Smooth muscle cell (in vitro differentiated cells): ENCODE results near the gene CDKN2AIPNL. TPM values are rescaled to one million over a fixed set of nuclear protein-coding genes. Genes with fewer than 3 reads are reported as not detected.

ENCODE experiments used
- DNase-seq: peaks from one replicate; lab custom pipeline; 2025; ENCODE audit not compliant: unreplicated experiment; lab: John Stamatoyannopoulos, UW
- H2AFZ ChIP-seq: fragments of 200-600 bp; sonication (generic); 2 replicates; pipeline ENCODE4 v1.6.0; 2016; ENCODE audit warnings: antibody characterized with exemption, low read depth, mild to moderate bottlenecking
- H3F3A ChIP-seq: fragments of 200-600 bp; sonication (generic); 2 replicates; pipeline ENCODE4 v1.6.0; 2017; ENCODE audit warnings: antibody characterized with exemption, low read depth
- H3K27ac ChIP-seq: fragments of 200-600 bp; sonication (generic); 2 replicates; pipeline ENCODE4 v1.5.1; 2016; ENCODE audit warnings: low read depth, mild to moderate bottlenecking
- H3K27me3 ChIP-seq: fragments of 200-600 bp; sonication (generic); 2 replicates; pipeline ENCODE4 v1.6.1; 2016; ENCODE audit warnings: low read depth, mild to moderate bottlenecking
- H3K36me3 ChIP-seq: fragments of 200-600 bp; sonication (generic); 2 replicates; pipeline ENCODE4 v1.5.1; 2016; ENCODE audit warnings: low read depth
- H3K4me1 ChIP-seq: fragments of 200-600 bp; sonication (generic); 2 replicates; pipeline ENCODE4 v1.5.1; 2016; ENCODE audit warnings: low read depth
- H3K4me2 ChIP-seq: fragments of 200-600 bp; sonication (generic); 2 replicates; pipeline ENCODE4 v1.6.0; 2016; ENCODE audit warnings: mild to moderate bottlenecking
- H3K4me3 ChIP-seq: fragments of 200-600 bp; sonication (generic); 2 replicates; pipeline ENCODE4 v1.5.1; 2016; ENCODE audit warnings: mild to moderate bottlenecking
- H3K79me2 ChIP-seq: fragments of 200-600 bp; sonication (generic); 2 replicates; pipeline ENCODE4 v1.6.0; 2016; ENCODE audit warnings: low read depth, mild to moderate bottlenecking
- H3K9ac ChIP-seq: fragments of 200-600 bp; sonication (generic); 2 replicates; pipeline ENCODE4 v1.6.0; 2016; ENCODE audit warnings: low read depth
- H3K9me3 ChIP-seq: fragments of 200-600 bp; sonication (generic); replicated peaks from 2 replicates; pipeline ENCODE4 v1.5.1; 2016; ENCODE audit warnings: low read depth
- H4K20me1 ChIP-seq: fragments of 200-600 bp; sonication (generic); 2 replicates; pipeline ENCODE4 v1.6.0; 2016; ENCODE audit warnings: low read depth
- CTCF ChIP-seq: fragments of 200-600 bp; sonication (generic); IDR thresholded peaks from 2 replicates; pipeline ENCODE4 v1.5.1; 2017; ENCODE audit warnings: borderline replicate concordance, mild to moderate bottlenecking, antibody characterized with exemption; ENCODE audit not compliant: insufficient read depth, poor library complexity, severe bottlenecking
- WGBS: methylation state at CpG from one replicate; pipeline ENCODE4 v1.1.7; 2016; ENCODE audit warnings: low lambda C conversion rate; 5-methylcytosine and 5-hydroxymethylcytosine counted together
- polyA plus RNA-seq: library from polyadenylated mRNA; unstranded; fragments of >200 nt; fragmentation: Nextera tagmentation; extraction: Ambion mirVana; gene quantifications from 2 replicates; pipeline ENCODE4 v1.2.1, GENCODE V29; 2016
- total RNA-seq: library from RNA; depleted of rRNA; stranded (reverse); fragments of >200 nt; gene quantifications from 2 replicates; pipeline ENCODE4 v1.2.3, GENCODE V29; 2014

CDKN2AIPNL gene, protein sequence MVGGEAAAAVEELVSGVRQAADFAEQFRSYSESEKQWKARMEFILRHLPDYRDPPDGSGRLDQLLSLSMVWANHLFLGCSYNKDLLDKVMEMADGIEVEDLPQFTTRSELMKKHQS
- total RNA-seq (9.9 and 18.2 TPM in 2 replicates), polyA plus RNA-seq (21.5 and 27.7 TPM in 2 replicates)

DNA sequence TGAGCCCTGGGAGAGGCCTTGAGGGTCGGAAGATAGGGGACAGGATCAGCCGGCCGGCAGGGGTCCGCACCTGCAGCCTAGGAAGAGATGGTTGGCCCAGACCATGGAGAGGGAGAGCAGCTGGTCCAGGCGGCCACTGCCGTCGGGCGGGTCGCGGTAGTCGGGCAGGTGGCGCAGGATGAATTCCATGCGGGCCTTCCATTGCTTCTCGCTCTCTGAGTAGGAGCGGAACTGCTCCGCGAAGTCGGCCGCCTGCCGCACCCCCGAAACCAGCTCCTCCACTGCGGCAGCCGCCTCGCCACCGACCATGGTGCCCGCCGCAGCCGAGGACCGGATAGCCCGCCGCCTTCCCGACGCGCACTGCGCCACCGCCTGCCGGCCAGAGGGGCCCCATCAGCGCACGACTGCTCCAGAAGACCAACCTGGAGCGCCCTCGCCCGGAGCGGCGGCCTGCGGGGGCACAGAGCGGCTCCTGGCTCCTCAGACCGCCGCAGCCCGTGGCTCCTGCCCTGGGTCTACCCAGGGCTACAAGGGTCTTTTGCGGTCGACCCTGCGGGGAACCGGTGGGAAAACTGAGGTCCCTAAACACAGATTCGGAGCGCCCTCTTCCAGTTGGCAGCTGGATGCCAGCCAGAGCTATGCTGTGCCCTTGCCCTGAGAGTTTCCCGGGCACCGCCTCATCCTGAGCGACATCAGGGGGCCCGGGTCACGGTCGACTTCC, at the start of gene CDKN2AIPNL:
CDKN2AIPNL (minus strand) TSS at position 336 of the 721 bp plus-strand sequence; CDS start at position 309, 27 bp downstream.
- peak within 1 kb of the TSS; percentile 99 for H3K4me2 ChIP-seq
- no peak within 1 kb of the TSS for H3K27ac ChIP-seq
- H2AFZ ChIP-seq = peak within 1 kb of the TSS; percentile 35
- H3K27me3 ChIP-seq = no peaks in the 10 kb centered on the region
- H3K9ac ChIP-seq = peak within 1 kb of the TSS; percentile 64
- WGBS = 6% methylated on average over 57 of the region's 61 CpGs
- H3K4me1 ChIP-seq = peaks cover 16% of the 10 kb centered on the region
- TF ChIP-seq CTCF = peak; percentile 50
- H3K4me3 ChIP-seq = peak within 1 kb of the TSS; percentile 88
- H4K20me1 ChIP-seq = no peaks in the 10 kb centered on the region
- peaks cover 13% of the 10 kb centered on the region for H3K79me2 ChIP-seq
- H3K36me3 ChIP-seq = no peaks in the 10 kb centered on the region
- no peaks in the 10 kb centered on the region for H3K9me3 ChIP-seq
- DNase-seq = peak; percentile 59
- H3F3A ChIP-seq = no peaks in the 10 kb centered on the region

- Histone ChIP-seq H3K9ac (no peak overlapping the region), H3F3A (no peaks in the 10 kb centered on the region), H3K4me3 (no peak overlapping the region), H2AFZ (no peak overlapping the region), H3K79me2 (no peaks in the 10 kb centered on the region), H4K20me1 (no peaks in the 10 kb centered on the region), H3K27me3 (no peaks in the 10 kb centered on the region), H3K36me3 (no peaks in the 10 kb centered on the region), H3K4me2 (no peak overlapping the region), H3K9me3 (no peaks in the 10 kb centered on the region), H3K27ac (no peak overlapping the region), H3K4me1 (no peaks in the 10 kb centered on the region)
- DNase-seq = no peak
- WGBS = 88% methylated on average over 8 of the region's 8 CpGs
- TF ChIP-seq CTCF = no peak
Measured at GRCh38 chr5:134460551-134460950, 48.9 kb upstream of the CDKN2AIPNL start.

- Histone ChIP-seq H3K4me2 (no peak overlapping the region), H3K36me3 (no peaks in the 10 kb centered on the region), H3K79me2 (no peaks in the 10 kb centered on the region), H3F3A (no peaks in the 10 kb centered on the region), H3K4me1 (no peaks in the 10 kb centered on the region), H4K20me1 (no peaks in the 10 kb centered on the region), H3K9me3 (no peaks in the 10 kb centered on the region), H3K4me3 (no peak overlapping the region), H2AFZ (no peak overlapping the region), H3K27me3 (no peaks in the 10 kb centered on the region), H3K9ac (no peak overlapping the region), H3K27ac (no peak overlapping the region)
- no peak for TF ChIP-seq CTCF
- no peak for DNase-seq
- 93% methylated on average over 1 of the region's 1 CpG for WGBS
Measured at GRCh38 chr5:134459491-134459890, 47.8 kb upstream of the CDKN2AIPNL start.
